AG10803 (cell line): ENCODE results near the gene SLITRK3.

ENCODE experiments used
- DNase-seq: peaks from one replicate; pipeline ENCODE4 v3.0.0; 2010; ENCODE audit warnings: low read depth
- H3K4me3 ChIP-seq: 2 replicates; pipeline ENCODE4 v1.5.1; 2011; ENCODE audit warnings: mild to moderate bottlenecking, low read length, control low read depth
- TF ChIP-seq, protein P1 (sequence below): conservative IDR thresholded peaks from 2 replicates; pipeline ENCODE4 v1.5.1; 2011; ENCODE audit warnings: mild to moderate bottlenecking, low read length, control low read depth, inconsistent platforms

Gene SLITRK3

DNA sequence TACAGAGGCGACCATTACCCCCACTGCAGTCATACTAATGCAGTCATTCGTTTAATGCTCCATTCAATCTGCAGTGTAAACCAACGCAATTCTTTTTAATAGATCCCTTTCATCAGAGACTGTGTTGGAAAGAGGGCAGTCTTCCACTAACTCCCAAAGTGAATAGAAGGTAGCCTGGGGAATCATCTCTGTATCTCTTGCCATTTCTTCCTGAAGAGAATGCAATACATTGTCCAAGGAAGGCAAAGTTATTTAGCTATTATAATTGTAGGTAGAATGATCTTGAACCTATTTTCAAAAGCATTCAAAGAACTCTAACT lies 1.3 kb upstream of the SLITRK3 start:
- no peak overlapping the region for H3K4me3 ChIP-seq
- TF ChIP-seq, protein P1, sequence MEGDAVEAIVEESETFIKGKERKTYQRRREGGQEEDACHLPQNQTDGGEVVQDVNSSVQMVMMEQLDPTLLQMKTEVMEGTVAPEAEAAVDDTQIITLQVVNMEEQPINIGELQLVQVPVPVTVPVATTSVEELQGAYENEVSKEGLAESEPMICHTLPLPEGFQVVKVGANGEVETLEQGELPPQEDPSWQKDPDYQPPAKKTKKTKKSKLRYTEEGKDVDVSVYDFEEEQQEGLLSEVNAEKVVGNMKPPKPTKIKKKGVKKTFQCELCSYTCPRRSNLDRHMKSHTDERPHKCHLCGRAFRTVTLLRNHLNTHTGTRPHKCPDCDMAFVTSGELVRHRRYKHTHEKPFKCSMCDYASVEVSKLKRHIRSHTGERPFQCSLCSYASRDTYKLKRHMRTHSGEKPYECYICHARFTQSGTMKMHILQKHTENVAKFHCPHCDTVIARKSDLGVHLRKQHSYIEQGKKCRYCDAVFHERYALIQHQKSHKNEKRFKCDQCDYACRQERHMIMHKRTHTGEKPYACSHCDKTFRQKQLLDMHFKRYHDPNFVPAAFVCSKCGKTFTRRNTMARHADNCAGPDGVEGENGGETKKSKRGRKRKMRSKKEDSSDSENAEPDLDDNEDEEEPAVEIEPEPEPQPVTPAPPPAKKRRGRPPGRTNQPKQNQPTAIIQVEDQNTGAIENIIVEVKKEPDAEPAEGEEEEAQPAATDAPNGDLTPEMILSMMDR = no peak
- no peak for DNase-seq

DNA sequence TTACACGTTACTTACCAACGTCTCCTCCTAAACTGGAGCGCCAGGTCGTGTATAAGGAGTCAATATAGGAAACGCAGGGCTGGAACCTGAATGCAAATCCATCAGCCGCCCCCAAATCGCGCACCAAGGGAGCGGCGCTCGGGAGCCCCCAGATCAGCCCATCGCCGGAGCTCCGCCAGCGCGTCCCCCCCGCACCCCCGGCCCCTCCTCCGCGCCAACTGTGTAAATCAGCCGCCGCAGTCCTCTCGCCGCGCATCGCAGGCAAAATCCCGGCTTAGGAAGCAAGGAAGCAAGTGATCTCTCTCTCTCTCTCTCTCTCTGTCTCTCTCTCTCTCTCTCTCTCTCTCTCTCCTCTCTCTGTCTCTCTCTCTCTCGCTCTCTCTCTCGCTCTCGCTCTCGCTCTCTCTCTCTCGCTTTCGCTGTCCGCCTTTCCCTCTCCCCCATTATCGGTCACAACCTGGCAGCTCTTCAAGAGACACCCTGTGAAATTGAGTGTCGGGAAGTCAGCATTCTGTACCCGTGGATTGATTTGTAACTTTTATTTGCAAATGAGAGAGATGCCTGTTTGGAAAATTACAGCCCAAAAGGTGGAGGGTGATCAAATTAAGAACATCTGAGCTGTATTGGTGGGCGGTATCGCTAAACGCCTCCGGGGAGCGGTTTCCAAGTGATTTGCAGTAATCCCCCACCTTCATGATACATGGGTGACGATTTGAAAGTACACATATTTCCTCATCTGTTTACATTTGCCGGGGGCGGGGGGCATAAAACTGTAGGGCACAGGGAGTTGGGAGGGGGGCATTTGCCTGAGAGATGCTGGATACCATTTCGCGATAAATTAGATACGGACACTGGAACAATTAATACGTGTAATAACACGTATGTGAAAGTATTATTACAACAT lies 645 bp upstream of the SLITRK3 start:
- peak overlapping the region; percentile 31 for H3K4me3 ChIP-seq
- TF ChIP-seq, protein P1 = no peak
- DNase-seq = no peak

DNA sequence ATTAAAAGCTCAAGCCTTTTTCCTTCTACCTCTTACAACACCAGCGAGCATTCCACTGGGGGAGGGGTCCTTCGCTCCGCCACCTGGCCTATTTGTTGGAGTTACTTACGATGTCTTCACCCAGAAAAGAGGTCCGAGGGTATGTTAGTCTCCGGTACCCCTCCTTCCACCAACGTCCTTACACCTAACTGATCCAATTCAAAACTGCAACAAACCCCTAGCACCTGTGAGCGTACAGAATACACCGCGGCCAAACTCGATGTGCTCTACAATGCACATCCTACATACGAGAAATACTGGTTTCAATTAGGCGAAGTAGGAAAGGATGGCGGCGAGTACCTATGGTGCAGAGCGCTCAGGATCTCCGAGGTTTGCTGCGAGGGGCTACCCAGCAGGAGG lies 944 bp downstream of the SLITRK3 start:
- H3K4me3 ChIP-seq = no peak overlapping the region
- DNase-seq = no peak
- TF ChIP-seq, protein P1 = no peak

DNA sequence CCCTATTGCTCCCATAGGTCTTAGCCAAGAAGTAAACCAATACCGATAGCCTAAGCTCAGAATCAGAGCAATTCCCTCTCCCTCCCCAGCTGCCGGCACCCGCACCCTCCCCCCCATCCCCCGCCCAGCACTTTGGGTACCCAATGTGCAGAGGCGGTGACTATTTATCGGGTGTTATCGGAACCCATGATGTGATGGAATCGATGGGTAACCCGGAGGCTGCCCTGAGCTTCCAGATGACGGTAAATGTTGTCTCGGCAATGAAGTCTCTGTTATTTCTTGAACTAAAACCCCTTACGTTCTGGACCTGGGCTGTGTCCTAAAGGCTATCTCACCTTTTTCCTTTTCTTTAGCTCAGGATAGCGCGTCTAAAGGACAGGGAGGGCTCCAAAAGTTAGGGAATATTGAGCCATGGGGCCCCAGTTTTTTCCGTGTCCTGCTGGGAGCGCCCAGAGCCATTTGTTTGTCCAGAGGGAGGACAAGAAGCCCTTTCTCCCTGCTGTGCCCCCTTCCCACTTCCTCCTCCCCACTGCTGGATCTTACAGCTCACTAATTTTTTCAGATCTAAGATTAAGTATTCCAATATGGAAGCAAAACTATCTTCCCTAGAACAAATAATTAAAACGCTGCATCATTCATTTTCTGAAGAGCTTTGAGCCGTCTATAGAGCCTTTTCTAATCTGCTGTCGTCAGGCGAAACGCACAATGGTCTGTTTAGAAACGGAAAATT lies 1.5 kb downstream of the SLITRK3 start:
- TF ChIP-seq, protein P1 = no peak
- DNase-seq = no peak

DNA sequence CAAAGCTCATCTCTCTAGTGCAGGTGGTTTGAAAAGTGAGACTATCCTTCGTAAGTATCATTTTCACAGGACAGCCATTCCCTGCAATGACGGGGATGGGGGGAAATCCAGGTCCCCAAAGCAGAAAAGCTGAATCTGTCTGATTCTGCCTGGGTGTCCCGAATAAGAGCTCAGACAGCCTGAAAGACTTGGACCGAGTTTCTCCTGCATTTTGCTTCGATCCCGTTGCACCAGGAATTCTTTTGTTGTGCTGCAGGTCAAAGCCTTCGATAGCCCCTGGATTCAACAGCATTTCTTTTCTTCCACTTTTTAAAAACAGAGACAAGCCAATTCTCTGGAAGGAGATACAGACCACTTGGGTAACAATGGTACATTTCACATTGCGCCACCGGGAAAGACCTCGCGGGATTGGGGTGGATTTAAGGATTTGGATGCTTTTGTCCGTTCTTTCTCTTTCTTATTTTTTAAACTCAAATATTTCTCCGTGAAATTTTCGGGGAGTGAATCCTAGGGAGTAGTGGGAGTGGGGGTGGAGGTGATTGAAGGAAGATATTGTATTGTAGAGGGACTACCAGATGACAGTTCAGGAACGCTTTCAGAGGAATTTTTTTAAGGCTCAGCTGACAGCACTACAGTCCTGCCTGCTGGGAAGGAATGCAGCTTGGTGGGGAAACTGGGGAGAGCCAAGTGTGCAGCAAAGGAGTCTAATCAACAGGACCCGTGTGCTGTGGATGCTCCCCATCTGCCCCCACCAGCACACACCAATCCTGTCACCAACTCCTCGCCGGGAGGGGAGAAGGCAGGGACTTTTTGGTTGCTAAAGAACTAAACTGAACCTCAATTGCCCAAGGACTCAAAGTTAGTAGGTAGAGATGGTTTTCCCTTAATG lies 2.6 kb downstream of the SLITRK3 start:
- DNase-seq = no peak

More for the DNA sequence above, 1.5 kb downstream of the SLITRK3 start:
- H3K4me3 ChIP-seq = no peak overlapping the region

DNA sequence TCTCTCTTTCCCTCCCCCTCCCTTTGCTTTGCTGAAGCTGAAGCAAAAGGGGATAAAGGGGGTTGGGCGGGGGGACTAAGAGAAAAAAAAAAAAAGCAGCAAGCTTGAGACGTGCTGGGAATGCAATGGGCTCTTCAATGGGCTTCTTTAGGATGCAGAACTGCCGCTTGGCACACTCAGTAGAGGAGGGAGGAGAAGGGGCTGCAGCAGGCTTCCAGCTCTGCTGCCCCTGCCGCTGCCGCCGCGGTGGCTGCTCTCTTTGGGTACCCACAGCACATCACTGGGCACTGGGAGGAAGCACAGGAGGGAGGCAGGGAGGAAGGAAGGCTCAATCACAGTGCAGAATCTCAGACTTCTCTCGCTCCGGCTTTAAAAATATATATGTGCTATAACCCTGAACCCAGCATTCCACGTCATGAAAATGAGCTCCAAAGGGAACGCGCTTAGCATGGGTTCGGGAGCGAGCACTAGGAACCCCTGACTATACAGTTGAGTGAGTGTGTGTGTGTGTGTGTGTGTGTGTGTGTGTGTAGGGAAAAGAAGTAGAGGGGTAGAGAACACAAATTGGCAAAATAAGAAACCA lies 3.5 kb downstream of the SLITRK3 start:
- DNase-seq = no peak
- TF ChIP-seq, protein P1 = no peak
- no peak overlapping the region for H3K4me3 ChIP-seq

More for the DNA sequence above, 2.6 kb downstream of the SLITRK3 start:
- TF ChIP-seq, protein P1 = no peak
- H3K4me3 ChIP-seq = no peak overlapping the region
